A172 (cell line): Measurements from ENCODE around the gene ZDHHC23. TPM values are rescaled to one million over a fixed set of nuclear protein-coding genes. Genes with fewer than 3 reads are reported as not detected.

ENCODE experiments used
- DNase-seq: peaks from one replicate; pipeline ENCODE4 v3.0.0-alpha.2; 2015; ENCODE audit warnings: low spot score
- total RNA-seq: library from RNA; depleted of rRNA; stranded (reverse); fragments of >200 nt; shearing (Covaris generic); gene quantifications from 2 replicates; pipeline ENCODE4 v1.2.3, GENCODE V29; 2014; rRNA removed

The ZDHHC23 gene
- 2.4 and 2.7 TPM in 2 replicates for total RNA-seq

GRCh38 chr3:113947372-113948014 is at the start of gene ZDHHC23:
ZDHHC23 (plus strand) TSS chr3:113948013; CDS start chr3:113948803, 790 bp downstream.
- DNase-seq: peak; percentile 53

- peak; percentile 21 for DNase-seq
Measured at GRCh38 chr3:113898892-113899291, 48.9 kb upstream of the ZDHHC23 start.

DNA sequence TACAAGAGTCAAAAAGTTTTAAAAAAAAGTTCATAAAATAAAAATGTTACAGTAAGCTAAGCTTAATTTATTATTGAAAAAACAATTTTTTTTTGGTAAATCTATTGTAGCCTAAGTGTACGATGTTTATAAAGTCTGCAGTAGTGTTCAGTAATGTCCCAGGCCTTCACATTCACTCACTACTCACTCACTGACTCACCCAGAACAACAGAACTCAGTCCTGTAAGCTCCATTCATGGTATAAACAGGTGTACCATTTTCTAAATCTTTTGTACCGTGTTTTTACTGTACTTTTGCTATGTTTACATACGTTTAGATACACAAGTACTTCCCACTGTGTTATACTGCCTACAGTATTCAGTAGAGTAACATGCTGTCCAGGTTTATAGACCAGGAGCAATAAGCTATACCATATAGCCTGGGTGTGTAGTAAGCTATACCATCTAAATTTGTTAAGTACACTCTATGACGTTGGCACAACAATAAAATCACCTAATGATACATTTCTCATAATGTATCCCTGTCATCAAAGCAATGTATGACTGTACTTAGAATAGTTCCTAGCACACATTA is 41.2 kb upstream of the ZDHHC23 start:
- no peak for DNase-seq

DNA sequence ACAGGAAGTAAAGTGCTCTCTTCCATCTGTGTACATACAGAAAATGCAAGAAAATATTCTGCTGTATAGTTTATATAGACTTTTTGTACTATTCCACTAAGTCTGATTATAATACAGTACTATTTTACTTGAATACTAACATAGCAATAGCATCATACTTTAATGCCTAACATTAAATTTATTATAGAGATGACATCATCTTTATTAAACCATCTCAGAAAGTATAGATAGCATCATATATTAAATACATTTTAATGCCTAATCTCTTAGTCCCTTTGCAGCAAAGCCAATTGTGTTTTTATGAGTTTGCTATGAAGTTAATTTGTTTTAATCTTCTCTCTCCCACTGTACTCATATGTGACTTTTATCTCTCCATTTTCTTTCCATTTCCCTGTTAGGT is 39.7 kb upstream of the ZDHHC23 start:
- no peak for DNase-seq

GRCh38 chr3:113910966-113911365 is 36.8 kb upstream of the ZDHHC23 start:
- no peak for DNase-seq

DNA sequence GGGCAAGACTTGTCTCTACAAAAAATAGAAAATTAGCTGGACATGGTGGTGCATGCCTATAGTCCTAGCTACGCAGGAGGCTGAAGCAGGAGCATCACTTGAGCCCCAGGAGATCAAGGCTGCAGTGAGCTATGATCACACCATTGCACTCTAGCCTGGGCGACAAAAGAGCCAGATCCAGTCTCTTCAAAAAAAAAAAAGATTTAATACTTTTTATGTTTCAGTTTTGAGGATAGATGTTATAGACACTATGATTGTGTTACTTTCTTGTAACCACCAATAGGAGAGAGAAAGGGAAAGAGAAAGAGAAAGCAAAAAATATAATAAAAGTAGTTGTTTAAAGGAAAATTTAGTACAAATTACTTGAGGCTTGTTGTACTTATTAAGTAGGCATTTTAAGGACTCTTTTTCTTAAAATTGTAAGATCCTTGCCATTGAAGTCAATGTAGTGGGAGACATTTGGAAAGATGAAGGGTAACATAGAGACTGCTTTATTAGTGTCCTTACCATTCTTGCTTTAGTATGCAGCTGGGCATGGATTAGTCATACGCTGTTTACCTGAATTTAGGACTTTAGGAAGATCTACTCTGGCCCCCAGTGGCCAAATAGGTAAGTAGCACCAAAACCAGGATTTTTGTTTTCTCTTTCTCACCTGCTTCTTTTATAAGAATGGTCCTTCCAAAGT is 35.1 kb upstream of the ZDHHC23 start:
- DNase-seq: peak; percentile 72

GRCh38 chr3:113914646-113915045 is 33.2 kb upstream of the ZDHHC23 start:
- no peak for DNase-seq

- no peak for DNase-seq
Measured at GRCh38 chr3:113927556-113927955, 20.3 kb upstream of the ZDHHC23 start.

- no peak for DNase-seq
Measured at GRCh38 chr3:113946831-113947230, 982 bp upstream of the ZDHHC23 start.

GRCh38 chr3:113948015-113948917 is 453 bp downstream of the ZDHHC23 start:
- no peak for DNase-seq

DNA sequence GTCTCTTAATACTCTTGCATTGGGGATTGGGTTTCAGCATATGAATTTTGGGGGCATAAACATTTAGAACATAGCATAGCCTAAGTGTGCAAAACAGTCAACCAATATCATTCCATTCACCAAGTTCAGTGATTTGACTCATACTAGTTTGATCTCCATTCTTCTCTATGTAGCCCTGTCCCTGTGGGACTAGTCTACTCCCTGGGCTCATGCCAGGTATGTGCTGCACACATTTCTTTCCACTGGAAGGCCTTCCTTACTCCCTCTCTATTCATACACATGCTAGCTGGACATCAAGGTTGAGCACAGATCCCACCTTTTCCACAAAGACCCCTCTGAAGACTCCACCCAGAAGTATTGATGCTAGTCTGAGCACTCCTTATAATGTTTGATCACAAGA is 5.1 kb downstream of the ZDHHC23 start:
- no peak for DNase-seq

DNA sequence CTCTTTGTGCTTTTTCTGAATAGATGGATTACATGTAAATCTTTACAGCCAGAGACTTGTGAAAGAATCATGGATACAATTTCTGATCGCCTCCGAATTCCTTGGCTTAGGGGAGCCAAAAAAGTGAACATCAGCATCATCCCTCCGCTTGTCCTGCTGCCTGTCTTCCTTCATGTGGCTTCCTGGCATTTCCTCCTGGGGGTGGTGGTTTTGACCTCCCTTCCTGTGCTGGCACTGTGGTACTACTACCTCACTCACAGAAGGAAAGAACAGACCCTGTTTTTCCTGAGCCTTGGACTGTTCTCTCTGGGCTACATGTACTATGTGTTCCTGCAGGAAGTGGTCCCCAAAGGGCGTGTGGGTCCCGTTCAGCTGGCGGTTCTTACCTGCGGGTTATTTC is 5.9 kb downstream of the ZDHHC23 start:
- DNase-seq: no peak

GRCh38 chr3:113954091-113954685 is 6.4 kb downstream of the ZDHHC23 start:
- DNase-seq: no peak

GRCh38 chr3:113963879-113964278 is 16.1 kb downstream of the ZDHHC23 start:
- DNase-seq: no peak

GRCh38 chr3:113966172-113966571 is 18.4 kb downstream of the ZDHHC23 start:
- DNase-seq: no peak

- DNase-seq: no peak
Measured at GRCh38 chr3:113968986-113969385, 21.2 kb downstream of the ZDHHC23 start.

- no peak for DNase-seq
Measured at GRCh38 chr3:113977822-113978221, 30.0 kb downstream of the ZDHHC23 start.

DNA sequence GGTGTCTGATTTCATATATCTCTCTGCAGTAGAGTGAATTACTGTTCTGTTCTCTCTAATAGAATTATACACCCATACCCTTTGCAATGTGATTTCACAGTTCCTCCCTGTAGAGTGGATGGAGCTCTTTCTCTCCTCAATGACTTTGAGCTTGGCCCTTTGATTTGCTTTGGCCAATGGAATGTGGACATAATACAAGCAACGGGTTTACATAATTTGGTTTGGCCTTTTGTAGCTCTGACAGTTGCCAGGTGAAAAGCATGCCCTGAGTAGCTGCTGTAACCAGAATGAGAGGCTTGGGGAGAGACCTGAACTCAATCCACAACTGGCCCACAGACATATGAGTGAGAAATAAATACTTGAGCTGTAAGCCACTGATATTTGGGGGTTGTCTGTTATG is 32.1 kb downstream of the ZDHHC23 start:
- no peak for DNase-seq

DNA sequence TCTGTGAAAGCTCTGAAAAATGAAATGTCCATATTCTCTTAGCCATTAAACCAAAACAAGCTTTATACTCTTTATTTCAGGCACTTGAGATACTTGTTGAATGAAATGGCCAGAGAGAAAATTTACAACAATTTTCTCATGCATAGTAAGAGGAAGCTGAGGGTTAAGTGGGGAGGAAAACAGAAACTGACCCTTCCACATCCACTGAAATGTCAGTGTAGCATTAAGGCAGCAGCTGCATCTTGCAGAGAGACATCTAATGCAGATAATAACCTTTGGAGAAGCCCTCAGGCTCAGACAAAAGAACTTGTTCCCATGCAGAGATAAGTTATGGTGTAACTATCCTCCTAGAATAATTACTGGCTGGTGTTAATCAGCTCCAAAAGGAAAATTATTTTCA is 34.0 kb downstream of the ZDHHC23 start:
- DNase-seq: no peak

DNA sequence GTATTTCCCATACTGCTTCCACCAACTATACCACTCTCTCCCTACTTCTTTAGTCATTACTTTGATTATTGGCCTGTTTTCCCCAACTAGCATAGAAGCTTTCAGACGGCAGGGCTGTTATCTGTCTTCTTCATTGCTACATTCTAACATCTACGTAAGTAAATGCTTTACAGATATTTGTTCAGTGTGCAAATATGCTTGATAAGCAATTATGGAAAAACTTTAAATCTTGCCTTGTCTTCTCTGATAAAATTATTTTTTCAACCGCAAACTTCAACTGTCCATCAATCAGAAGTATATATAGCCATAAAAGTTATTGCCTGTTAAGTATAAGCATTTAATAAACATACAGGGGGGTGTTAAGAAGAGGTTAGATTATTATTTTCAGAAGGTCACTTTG is 35.7 kb downstream of the ZDHHC23 start:
- DNase-seq: no peak

- no peak for DNase-seq
Measured at GRCh38 chr3:113985541-113985940, 37.7 kb downstream of the ZDHHC23 start.

DNA sequence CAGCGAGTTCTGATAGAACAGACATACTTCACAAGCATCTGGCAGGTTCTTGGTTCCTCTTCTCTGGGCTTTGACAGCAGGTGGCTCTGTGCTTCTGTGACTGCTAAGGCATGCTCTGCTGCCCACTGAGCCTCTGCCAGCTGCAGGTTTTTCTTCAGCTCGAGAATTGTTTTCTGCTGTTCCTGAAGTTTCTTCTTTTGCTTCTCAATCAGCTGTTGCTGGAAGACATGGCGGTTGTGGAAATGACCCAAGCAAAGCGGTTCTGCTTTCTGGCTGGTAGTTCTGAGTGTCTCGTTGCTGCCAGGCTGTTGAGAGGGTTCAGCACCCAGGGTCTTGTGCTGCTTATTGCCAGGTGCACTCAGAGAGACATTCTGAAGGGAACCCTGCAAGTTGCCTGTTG is 57.7 kb downstream of the ZDHHC23 start:
- no peak for DNase-seq
